Measurements from ENCODE around the gene C10orf95. TPM values are rescaled to one million over a fixed set of nuclear protein-coding genes. Genes with fewer than 3 reads are reported as not detected.

C10orf95 gene
- polyA plus RNA-seq, 1 experiment = not detected

DNA sequence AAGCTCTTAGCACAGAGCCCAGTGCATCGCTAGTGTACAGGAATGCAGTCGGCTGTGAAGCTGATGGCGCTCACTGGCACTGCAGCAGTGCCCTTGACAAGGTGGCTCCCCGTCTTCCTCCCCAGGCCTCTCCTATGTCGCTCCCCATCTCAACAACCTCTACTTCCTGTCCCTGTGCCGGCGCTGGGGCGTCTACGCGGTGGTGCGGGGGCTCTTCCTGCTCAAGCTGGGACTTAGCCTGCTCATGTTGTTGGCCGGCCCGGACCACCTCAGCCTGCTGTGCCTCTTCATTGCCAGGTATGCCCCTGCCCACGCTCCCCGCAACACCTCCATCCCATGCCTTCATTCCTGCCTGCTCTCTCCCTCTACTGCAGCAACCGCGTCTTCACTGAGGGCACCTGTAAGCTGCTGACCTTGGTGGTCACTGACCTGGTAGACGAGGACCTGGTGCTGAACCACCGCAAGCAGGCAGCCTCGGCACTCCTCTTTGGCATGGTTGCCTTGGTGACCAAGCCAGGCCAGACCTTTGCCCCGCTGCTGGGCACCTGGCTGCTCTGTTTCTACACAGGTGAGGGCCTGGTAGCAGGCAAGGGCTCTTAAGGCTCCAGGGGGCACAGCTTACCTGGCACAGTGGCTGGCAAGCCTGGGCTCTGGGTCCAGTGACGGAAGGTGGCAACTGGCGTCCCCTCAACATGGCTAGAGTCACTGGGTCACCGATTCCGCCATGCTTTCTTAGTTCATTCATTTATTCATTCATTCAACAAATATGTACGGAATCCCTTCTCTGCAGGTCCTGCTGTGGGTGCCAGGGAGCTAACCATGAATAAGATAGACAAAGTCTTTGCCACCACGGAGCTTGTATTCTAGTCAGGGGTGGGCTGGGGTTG, 22.3 kb upstream of the C10orf95 start:
- no peaks in the 10 kb centered on the region for H3K27me3 ChIP-seq (ENCODE audit: control insufficient read depth, insufficient read depth, low read length)
- no peak overlapping the region for H3K4me3 ChIP-seq (ENCODE audit: low read depth, low read length)
- no peak for DNase-seq (ENCODE audit: low read depth, low spot score)
- H3K27ac ChIP-seq (ENCODE audit: low read depth, low read length) = no peak overlapping the region
- TF ChIP-seq, protein P1, sequence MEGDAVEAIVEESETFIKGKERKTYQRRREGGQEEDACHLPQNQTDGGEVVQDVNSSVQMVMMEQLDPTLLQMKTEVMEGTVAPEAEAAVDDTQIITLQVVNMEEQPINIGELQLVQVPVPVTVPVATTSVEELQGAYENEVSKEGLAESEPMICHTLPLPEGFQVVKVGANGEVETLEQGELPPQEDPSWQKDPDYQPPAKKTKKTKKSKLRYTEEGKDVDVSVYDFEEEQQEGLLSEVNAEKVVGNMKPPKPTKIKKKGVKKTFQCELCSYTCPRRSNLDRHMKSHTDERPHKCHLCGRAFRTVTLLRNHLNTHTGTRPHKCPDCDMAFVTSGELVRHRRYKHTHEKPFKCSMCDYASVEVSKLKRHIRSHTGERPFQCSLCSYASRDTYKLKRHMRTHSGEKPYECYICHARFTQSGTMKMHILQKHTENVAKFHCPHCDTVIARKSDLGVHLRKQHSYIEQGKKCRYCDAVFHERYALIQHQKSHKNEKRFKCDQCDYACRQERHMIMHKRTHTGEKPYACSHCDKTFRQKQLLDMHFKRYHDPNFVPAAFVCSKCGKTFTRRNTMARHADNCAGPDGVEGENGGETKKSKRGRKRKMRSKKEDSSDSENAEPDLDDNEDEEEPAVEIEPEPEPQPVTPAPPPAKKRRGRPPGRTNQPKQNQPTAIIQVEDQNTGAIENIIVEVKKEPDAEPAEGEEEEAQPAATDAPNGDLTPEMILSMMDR (IDR thresholded peaks at IDR 0.05; ENCODE audit: low read depth, low read length) = no peak
- CTCF ChIA-PET = no interaction called here
- H3K9me3 ChIP-seq (ENCODE audit: control insufficient read depth, insufficient read depth, low read length) = no peaks in the 10 kb centered on the region
- POLR2A ChIA-PET = interaction anchor here (0.5 to 1.0 kb wide), 2 partner anchors 31 to 110 kb away, joined by 3 read pairs; no protein-coding TSS in a partner anchor

DNA sequence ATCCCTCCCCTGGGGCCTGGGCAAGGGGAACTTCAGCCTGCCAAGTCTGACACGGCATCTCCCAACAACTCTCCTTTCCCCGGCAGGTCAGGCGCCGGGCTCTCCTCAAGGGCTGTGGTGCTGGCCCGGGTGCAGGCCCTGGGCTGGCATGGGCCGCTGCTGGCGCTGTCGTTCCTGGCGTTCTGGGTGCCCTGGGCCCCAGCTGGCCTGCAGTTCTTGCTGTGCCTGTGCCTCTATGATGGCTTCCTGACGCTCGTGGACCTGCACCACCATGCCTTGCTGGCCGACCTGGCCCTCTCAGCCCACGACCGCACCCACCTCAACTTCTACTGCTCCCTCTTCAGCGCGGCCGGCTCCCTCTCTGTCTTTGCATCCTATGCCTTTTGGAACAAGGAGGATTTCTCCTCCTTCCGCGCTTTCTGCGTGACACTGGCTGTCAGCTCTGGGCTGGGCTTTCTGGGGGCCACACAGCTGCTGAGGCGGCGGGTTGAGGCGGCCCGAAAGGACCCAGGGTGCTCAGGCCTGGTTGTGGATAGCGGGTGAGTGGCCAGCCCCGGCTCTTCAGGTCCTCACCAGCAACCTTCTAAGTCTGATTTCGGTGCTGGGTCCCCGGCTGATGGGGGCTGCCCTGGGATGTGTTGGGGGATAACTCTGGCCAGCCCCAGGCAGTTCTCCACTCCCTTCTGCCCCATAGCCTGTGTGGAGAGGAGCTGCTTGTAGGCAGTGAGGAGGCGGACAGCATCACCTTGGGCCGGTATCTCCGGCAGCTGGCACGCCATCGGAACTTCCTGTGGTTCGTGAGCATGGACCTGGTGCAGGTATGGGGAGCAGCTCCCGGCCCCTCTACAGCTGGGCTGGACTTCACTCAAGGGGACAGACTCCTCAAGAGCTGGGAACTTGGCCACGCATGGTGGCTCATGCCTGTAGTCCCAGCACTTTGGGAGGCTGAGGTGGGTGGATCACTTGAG, 19.5 kb upstream of the C10orf95 start:
- Histone ChIP-seq H3K27ac (ENCODE audit: low read depth, low read length) (no peak overlapping the region), H3K9me3 (ENCODE audit: control insufficient read depth, insufficient read depth, low read length) (no peaks in the 10 kb centered on the region), H3K27me3 (ENCODE audit: control insufficient read depth, insufficient read depth, low read length) (no peaks in the 10 kb centered on the region), H3K4me3 (ENCODE audit: low read depth, low read length) (no peak overlapping the region)
- ChIA-PET CTCF (interaction anchor here (0.6 to 1.8 kb wide), 2 partner anchors 17 to 77 kb away, joined by 4 to 6 read pairs; no protein-coding TSS in a partner anchor), POLR2A (interaction anchor here (1.4 kb wide), 1 partner anchor 48 kb away, joined by 3 read pairs; no protein-coding TSS in a partner anchor)
- TF ChIP-seq, protein P1 (IDR thresholded peaks at IDR 0.05; ENCODE audit: low read depth, low read length) = no peak
- no peak for DNase-seq (ENCODE audit: low read depth, low spot score)

DNA sequence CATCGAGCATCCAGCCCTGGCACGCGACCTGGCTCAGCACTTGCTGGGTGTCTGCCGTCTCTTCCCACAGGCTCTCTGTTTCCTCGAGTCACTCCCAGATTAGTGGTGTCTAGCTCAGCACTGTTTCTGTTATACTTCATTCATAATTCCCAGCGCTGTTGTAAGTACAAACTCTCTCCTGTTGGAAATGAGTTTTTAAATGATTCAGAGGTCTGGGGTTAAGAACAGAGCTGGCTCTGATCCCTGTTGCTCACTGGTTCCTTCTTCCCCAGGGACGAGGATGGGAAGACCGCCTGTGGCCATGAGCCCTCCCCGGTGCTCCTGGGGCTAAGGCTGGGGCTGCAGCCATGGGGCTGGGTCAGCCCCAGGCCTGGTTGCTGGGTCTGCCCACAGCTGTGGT, 17.3 kb upstream of the C10orf95 start:
- CTCF ChIA-PET = interaction anchor here (3.6 kb wide), 1 partner anchor 10 kb away, joined by 10 read pairs; no protein-coding TSS in a partner anchor
- H3K27ac ChIP-seq (ENCODE audit: low read depth, low read length) = no peak overlapping the region
- no peak for DNase-seq (ENCODE audit: low read depth, low spot score)
- POLR2A ChIA-PET = interaction anchor here (0.6 kb wide), 1 partner anchor 310 kb away, joined by 12 read pairs; no protein-coding TSS in a partner anchor
- H3K4me3 ChIP-seq (ENCODE audit: low read depth, low read length) = no peak overlapping the region
- peaks cover 2% of the 10 kb centered on the region for H3K27me3 ChIP-seq (ENCODE audit: control insufficient read depth, insufficient read depth, low read length)
- H3K9me3 ChIP-seq (ENCODE audit: control insufficient read depth, insufficient read depth, low read length) = no peaks in the 10 kb centered on the region
- TF ChIP-seq, protein P1 (IDR thresholded peaks at IDR 0.05; ENCODE audit: low read depth, low read length) = no peak

DNA sequence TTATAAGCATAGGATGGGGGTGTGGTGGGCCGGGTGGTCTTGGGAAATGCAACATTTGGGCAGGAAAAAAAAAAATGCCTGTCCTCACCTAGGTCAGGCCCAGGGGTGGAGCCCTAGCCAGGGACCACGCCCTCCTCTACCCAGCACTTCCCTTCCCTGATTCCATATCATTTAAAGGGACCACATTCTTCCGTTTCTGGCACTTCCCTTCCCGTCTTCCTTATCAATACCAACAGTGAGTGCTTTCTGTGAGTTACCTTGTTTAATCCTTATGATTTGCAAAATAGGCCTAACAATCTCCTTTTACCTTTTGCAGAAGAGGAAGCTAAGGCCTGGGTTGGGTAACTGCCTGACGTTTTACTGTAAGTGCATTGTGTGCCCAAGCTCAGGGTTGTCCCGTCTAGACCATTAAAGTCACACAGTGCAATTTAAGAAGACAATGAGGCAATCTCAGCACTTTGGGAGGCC, 16.7 kb upstream of the C10orf95 start:
- Histone ChIP-seq H3K27ac (ENCODE audit: low read depth, low read length) (no peak overlapping the region), H3K27me3 (ENCODE audit: control insufficient read depth, insufficient read depth, low read length) (peaks cover 5% of the 10 kb centered on the region), H3K9me3 (ENCODE audit: control insufficient read depth, insufficient read depth, low read length) (no peaks in the 10 kb centered on the region), H3K4me3 (ENCODE audit: low read depth, low read length) (no peak overlapping the region)
- TF ChIP-seq, protein P1 (IDR thresholded peaks at IDR 0.05; ENCODE audit: low read depth, low read length) = no peak
- ChIA-PET POLR2A (interaction anchor here (0.6 kb wide), 2 partner anchors 309 to 316 kb away, joined by 3 to 12 read pairs; partner anchors contain the start of gene NOLC1), CTCF (interaction anchor here (3.6 kb wide), 1 partner anchor 11 kb away, joined by 10 read pairs; no protein-coding TSS in a partner anchor)
- no peak for DNase-seq (ENCODE audit: low read depth, low spot score)
